ENCODE data around the gene SPINT1.
A peak's percentile ranks its signal among the peaks of the same experiment; 100 is the strongest.

Gene SPINT1

DNA sequence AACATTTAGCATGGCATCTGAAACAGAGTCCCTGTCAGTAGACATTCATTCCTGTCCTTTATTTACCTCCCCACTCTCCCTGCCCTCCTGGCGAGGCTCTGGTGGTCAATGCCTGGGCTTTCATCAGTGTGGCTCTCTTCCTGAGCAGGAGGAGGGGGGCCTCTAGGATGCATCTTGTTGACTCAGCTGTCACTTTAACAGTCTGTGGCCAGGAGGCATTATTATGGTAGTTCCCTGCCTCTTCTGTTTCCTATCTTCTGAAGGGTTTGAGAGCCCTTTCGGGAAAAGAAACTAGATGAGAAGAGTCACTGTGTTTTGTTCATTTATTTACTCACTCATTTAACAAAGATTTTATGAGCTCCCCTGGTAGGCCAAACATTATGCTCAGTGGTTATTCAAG is 13.0 kb upstream of the SPINT1 start:
- Histone ChIP-seq H3K36me3 (ENCODE audit: control insufficient read depth in 2 of 2, insufficient read depth in 1 of 2, low read length in 2 of 2) (no peaks in the 10 kb centered on the region), H3K4me1 (ENCODE audit: control insufficient read depth, insufficient read depth, low read length) (no peaks in the 10 kb centered on the region), H3K27ac (ENCODE audit: extremely low read depth, low read depth, low read length) (no peak overlapping the region), H3K9me3 (ENCODE audit: control insufficient read depth, insufficient read depth, low read depth, low read length) (no peaks in the 10 kb centered on the region), H3K4me3 (ENCODE audit: low read depth, low read length) (no peak overlapping the region)
- TF ChIP-seq, protein P1, sequence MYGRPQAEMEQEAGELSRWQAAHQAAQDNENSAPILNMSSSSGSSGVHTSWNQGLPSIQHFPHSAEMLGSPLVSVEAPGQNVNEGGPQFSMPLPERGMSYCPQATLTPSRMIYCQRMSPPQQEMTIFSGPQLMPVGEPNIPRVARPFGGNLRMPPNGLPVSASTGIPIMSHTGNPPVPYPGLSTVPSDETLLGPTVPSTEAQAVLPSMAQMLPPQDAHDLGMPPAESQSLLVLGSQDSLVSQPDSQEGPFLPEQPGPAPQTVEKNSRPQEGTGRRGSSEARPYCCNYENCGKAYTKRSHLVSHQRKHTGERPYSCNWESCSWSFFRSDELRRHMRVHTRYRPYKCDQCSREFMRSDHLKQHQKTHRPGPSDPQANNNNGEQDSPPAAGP (tag by site-specific recombination; IDR thresholded peaks at IDR 0.05) = no peak
- TF ChIP-seq GLIS1 (tag by site-specific recombination; IDR thresholded peaks at IDR 0.05) = peak; percentile 90
- TF ChIP-seq SCRT1 (tag by site-specific recombination; IDR thresholded peaks at IDR 0.05; ENCODE audit: borderline replicate concordance) = no peak
- POLR2A ChIA-PET = no interaction called here
- CTCF ChIA-PET = no interaction called here

DNA sequence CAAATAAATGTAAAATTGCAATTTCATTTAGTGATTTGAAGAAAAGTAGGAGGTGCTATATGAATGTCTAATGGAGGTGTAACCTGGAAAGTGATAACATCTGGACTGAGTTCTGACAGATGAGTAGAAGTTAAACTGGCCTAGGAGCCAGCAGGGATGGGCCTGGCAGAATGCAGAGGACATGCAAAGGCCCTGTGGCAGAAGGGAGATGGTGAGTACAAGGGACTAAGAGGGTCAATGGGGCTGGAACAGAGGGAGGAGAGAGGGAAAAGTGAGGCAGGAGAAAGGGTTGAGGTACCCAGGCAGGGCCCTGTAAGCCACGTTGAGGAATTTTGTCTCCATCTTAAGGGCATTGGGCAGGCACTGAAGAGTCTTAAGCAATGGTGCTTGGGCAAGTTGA is 12.0 kb upstream of the SPINT1 start:
- H3K4me3 ChIP-seq (ENCODE audit: low read depth, low read length) = no peak overlapping the region
- ChIA-PET CTCF (interaction anchor here (0.6 to 0.7 kb wide), 2 partner anchors 26 to 686 kb away, joined by 3 to 4 read pairs; no protein-coding TSS in a partner anchor), POLR2A (no interaction called here)
- TF ChIP-seq ZNF580 (tag by site-specific recombination; IDR thresholded peaks at IDR 0.05) (0 out of 2 replicates have a peak, but pooled peaks have one; percentile 60), MYNN (tag by site-specific recombination; IDR thresholded peaks at IDR 0.05; ENCODE audit: borderline replicate concordance) (no peak), PRDM1 (tag by site-specific recombination; IDR thresholded peaks at IDR 0.05) (no peak), ZNF544 (tag by site-specific recombination; IDR thresholded peaks at IDR 0.05) (no peak), KLF1 (tag by site-specific recombination; IDR thresholded peaks at IDR 0.05) (no peak), ZNF837 (tag by site-specific recombination; IDR thresholded peaks at IDR 0.05) (no peak), ZNF623 (tag by site-specific recombination; IDR thresholded peaks at IDR 0.05) (peak; percentile 97), REPIN1 (tag by site-specific recombination; IDR thresholded peaks at IDR 0.05; ENCODE audit: low read depth) (no peak), ZSCAN23 (tag by site-specific recombination; IDR thresholded peaks at IDR 0.05) (no peak), ZNF121 (tag by site-specific recombination; IDR thresholded peaks at IDR 0.05) (0 out of 2 replicates have a peak, but pooled peaks have one; percentile 12), KLF8 (tag by site-specific recombination; IDR thresholded peaks at IDR 0.05) (no peak), GFI1B (tag by site-specific recombination; IDR thresholded peaks at IDR 0.05) (no peak), SETDB1 (IDR thresholded peaks at IDR 0.05; ENCODE audit: insufficient read length, low read length) (no peak), ZFP69B (tag by site-specific recombination; IDR thresholded peaks at IDR 0.05) (no peak)
- TF ChIP-seq, protein P2, sequence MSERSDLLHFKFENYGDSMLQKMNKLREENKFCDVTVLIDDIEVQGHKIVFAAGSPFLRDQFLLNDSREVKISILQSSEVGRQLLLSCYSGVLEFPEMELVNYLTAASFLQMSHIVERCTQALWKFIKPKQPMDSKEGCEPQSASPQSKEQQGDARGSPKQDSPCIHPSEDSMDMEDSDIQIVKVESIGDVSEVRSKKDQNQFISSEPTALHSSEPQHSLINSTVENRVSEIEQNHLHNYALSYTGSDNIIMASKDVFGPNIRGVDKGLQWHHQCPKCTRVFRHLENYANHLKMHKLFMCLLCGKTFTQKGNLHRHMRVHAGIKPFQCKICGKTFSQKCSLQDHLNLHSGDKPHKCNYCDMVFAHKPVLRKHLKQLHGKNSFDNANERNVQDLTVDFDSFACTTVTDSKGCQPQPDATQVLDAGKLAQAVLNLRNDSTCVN (tag by site-specific recombination; optimal IDR thresholded peaks at IDR 0.05) = no peak
- TF ChIP-seq, protein P3, sequence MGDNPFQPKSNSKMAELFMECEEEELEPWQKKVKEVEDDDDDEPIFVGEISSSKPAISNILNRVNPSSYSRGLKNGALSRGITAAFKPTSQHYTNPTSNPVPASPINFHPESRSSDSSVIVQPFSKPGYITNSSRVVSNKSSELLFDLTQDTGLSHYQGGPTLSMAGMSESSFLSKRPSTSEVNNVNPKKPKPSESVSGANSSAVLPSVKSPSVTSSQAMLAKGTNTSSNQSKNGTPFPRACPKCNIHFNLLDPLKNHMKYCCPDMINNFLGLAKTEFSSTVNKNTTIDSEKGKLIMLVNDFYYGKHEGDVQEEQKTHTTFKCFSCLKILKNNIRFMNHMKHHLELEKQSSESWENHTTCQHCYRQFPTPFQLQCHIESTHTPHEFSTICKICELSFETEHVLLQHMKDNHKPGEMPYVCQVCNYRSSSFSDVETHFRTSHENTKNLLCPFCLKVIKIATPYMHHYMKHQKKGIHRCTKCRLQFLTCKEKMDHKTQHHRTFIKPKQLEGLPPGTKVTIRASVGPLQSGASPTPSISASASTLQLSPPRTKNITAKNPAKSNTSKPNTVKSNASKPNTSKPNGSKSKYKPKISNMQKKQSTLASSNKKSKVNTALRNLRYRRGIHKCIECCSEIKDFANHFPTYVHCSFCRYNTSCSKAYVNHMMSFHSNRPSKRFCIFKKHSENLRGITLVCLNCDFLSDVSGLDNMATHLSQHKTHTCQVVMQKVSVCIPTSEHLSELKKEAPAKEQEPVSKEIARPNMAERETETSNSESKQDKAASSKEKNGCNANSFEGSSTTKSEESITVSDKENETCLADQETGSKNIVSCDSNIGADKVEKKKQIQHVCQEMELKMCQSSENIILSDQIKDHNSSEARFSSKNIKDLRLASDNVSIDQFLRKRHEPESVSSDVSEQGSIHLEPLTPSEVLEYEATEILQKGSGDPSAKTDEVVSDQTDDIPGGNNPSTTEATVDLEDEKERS (tag by site-specific recombination; IDR thresholded peaks at IDR 0.05) = 0 out of 2 replicates have a peak, but pooled peaks have one; percentile 29
- no peaks in the 10 kb centered on the region for H3K4me1 ChIP-seq (ENCODE audit: control insufficient read depth, insufficient read depth, low read length)
- no peaks in the 10 kb centered on the region for H3K36me3 ChIP-seq (ENCODE audit: control insufficient read depth in 2 of 2, insufficient read depth in 1 of 2, low read length in 2 of 2)
- no peaks in the 10 kb centered on the region for H3K9me3 ChIP-seq (ENCODE audit: control insufficient read depth, insufficient read depth, low read depth, low read length)
- H3K27ac ChIP-seq (ENCODE audit: extremely low read depth, low read depth, low read length) = no peak overlapping the region
